ENCODE data around the gene L1CAM.

DNA sequence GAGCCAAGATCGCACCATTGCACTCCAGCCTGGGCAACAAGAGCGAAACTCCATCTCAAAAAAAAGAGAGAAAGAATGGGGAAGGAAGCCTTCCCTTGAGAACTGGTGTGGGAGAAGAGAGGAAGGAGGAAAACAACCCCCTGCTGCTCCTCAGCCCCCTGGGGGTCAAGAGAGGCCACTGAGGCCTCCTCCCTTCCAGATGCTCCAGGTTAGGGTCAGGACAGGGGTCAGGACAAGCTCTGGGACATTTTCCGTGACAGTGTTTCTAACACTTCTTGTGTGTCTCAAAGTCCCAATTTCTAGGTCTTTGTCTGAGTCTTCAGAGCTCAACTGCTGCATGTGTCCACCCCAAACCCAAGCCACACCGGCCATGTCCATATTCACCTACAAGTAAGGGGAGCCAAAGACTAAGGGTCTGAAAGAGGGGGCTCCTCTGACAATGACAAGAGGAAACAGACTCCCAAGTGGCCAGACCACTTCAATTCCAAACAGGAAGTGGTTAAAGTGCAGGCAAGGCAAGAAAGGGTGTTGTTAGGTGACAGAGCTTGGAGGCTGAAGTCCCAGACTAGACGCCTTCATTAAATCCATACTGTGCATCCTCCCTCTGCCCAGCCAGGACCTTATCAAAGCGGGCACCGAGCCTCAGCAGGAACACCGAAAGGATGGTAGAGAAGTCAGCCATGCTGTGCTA, 8.3 kb downstream of the L1CAM start:
- TF ChIP-seq SUZ12 (IDR thresholded peaks at IDR 0.05; ENCODE audit: extremely low read depth, insufficient read depth, insufficient read length) (no peak), YY1 (IDR thresholded peaks at IDR 0.05; ENCODE audit: insufficient read depth, insufficient read length) (no peak), ZNF274 (IDR thresholded peaks at IDR 0.05; ENCODE audit: low read depth, low read length) (no peak)
